ENCODE measurements around the gene MLYCD. TPM values are rescaled to one million over a fixed set of nuclear protein-coding genes. Genes with fewer than 3 reads are reported as not detected.

Gene MLYCD
- total and polyA plus RNA-seq, 4 donors, result 3.7 to 24.4 (median 7.5) TPM

GRCh38 chr16:83907111-83907510 lies 8.2 kb downstream of the MLYCD start:
- Histone ChIP-seq H3K36me3 (ENCODE audit: control insufficient read depth in 4 of 4, insufficient read depth in 3 of 4, low read depth in 1 of 4, low read length in 3 of 4) (peaks cover 15 to 38% (median 31%) of the 10 kb centered on the region in 4 donors), H3K4me1 (ENCODE audit: control insufficient read depth in 4 of 4, insufficient read depth in 4 of 4, low read length in 3 of 4) (peaks cover 5 to 15% (median 11%) of the 10 kb centered on the region in 4 donors), H3K9me3 (ENCODE audit: control insufficient read depth in 4 of 4, low read length in 3 of 4) (no peaks in the 10 kb centered on the region), H3K4me3 (ENCODE audit: low read depth in 1 of 3, low read length in 3 of 3) (no peak overlapping the region), H3K9ac (ENCODE audit: low read depth in 1 of 2, low read length in 2 of 2) (no peak overlapping the region), H3K27ac (ENCODE audit: low read depth in 1 of 2, low read length in 2 of 2) (no peak overlapping the region), H3K27me3 (ENCODE audit: control insufficient read depth in 4 of 4, insufficient read depth in 4 of 4, low read length in 3 of 4) (no peaks in the 10 kb centered on the region)
- DNase-seq (ENCODE audit: low spot score), result no peak
- 87% methylated on average over 8 of the region's 8 CpGs for WGBS
- TF ChIP-seq CTCF (IDR thresholded peaks at IDR 0.05; ENCODE audit: low read depth, low read length, missing input control) (no peak), RXRA (IDR thresholded peaks at IDR 0.05) (no peak), ATF3 (IDR thresholded peaks at IDR 0.05) (no peak), TAF1 (conservative IDR thresholded peaks at IDR 0.05) (no peak), RAD21 (IDR thresholded peaks at IDR 0.05) (no peak), HNF4G (IDR thresholded peaks at IDR 0.05) (no peak), NR2F2 (IDR thresholded peaks at IDR 0.05) (no peak), ZBTB33 (IDR thresholded peaks at IDR 0.05) (no peak), FOXA1 (IDR thresholded peaks at IDR 0.05) (no peak), MAX (IDR thresholded peaks at IDR 0.05) (no peak), JUND (IDR thresholded peaks at IDR 0.05) (no peak), YY1 (IDR thresholded peaks at IDR 0.05) (no peak), HNF4A (conservative IDR thresholded peaks at IDR 0.05) (no peak), REST (IDR thresholded peaks at IDR 0.05) (no peak), FOXA2 (IDR thresholded peaks at IDR 0.05) (no peak), EGR1 (IDR thresholded peaks at IDR 0.05; ENCODE audit: low read depth in 2 of 2) (no peak), SP1 (IDR thresholded peaks at IDR 0.05) (no peak), GABPA (IDR thresholded peaks at IDR 0.05 in 1 of 2, conservative IDR thresholded peaks at IDR 0.05 in 1 of 2) (no peak)

All from liver (tissue), 9 donors.